RWPE2 (cell line): ENCODE measurements around the gene ANKRD55.
A peak's percentile ranks its signal among the peaks of the same experiment; 100 is the strongest.
"Not testable (repeated sequence)": the region's sequence is repeated elsewhere in the genome, so short reads cannot be mapped to it uniquely, and the experiment has no call there.

Source experiments
- ATAC-seq: fragments of 200-7000 bp; cut with Tn5 transposase; 3 replicates; pipeline ENCODE4 v1.9.1; 2021; ENCODE audit warnings: low read depth
- DNase-seq: peaks from one replicate; pipeline ENCODE4 v3.0.0-alpha.2; 2020; ENCODE audit warnings: low spot score
- H3K27ac ChIP-seq: fragments of 450-650 bp; 2 replicates; pipeline ENCODE4 v1.5.1; 2017; ENCODE audit warnings: mild to moderate bottlenecking; ENCODE audit not compliant: poor library complexity, severe bottlenecking
- H3K27me3 ChIP-seq: fragments of 250-450 bp; sonication (Bioruptor Pico); 2 replicates; pipeline ENCODE4 v1.5.1; 2021; ENCODE audit warnings: mild to moderate bottlenecking, moderate library complexity; ENCODE audit not compliant: insufficient read depth, poor library complexity, severe bottlenecking
- H3K36me3 ChIP-seq: fragments of 250-450 bp; sonication (Bioruptor Pico); 2 replicates; pipeline ENCODE4 v1.5.1; 2020; ENCODE audit warnings: low read depth, mild to moderate bottlenecking, moderate library complexity
- H3K4me1 ChIP-seq: fragments of 250-450 bp; sonication (Bioruptor Pico); 2 replicates; pipeline ENCODE4 v1.5.1; 2021; ENCODE audit warnings: mild to moderate bottlenecking, moderate library complexity; ENCODE audit not compliant: insufficient read depth, poor library complexity, severe bottlenecking
- H3K4me3 ChIP-seq: fragments of 250-450 bp; sonication (Bioruptor Pico); 2 replicates; pipeline ENCODE4 v1.5.1; 2021; ENCODE audit warnings: mild to moderate bottlenecking, moderate library complexity; ENCODE audit not compliant: severe bottlenecking
- H3K9me3 ChIP-seq: fragments of 250-450 bp; sonication (Bioruptor Pico); 2 replicates; pipeline ENCODE4 v1.5.1; 2021; ENCODE audit warnings: mild to moderate bottlenecking, moderate library complexity; ENCODE audit not compliant: severe bottlenecking
- CTCF ChIP-seq: fragments of 450-650 bp; IDR thresholded peaks from one replicate; pipeline ENCODE4 v1.5.1; 2017; ENCODE audit warnings: mild to moderate bottlenecking, moderate library complexity; ENCODE audit not compliant: poor library complexity, severe bottlenecking

ANKRD55 gene

GRCh38 chr5:56215019-56215830 is 17.9 kb downstream of the ANKRD55 start:
- Histone ChIP-seq H3K27ac (no peak overlapping the region), H3K4me3 (no peak overlapping the region), H3K36me3 (no peaks in the 10 kb centered on the region), H3K27me3 (no peaks in the 10 kb centered on the region), H3K9me3 (no peaks in the 10 kb centered on the region), H3K4me1 (peaks cover 12% of the 10 kb centered on the region)
- no peak for TF ChIP-seq CTCF
- DNase-seq (no peak), ATAC-seq (no peak)

DNA sequence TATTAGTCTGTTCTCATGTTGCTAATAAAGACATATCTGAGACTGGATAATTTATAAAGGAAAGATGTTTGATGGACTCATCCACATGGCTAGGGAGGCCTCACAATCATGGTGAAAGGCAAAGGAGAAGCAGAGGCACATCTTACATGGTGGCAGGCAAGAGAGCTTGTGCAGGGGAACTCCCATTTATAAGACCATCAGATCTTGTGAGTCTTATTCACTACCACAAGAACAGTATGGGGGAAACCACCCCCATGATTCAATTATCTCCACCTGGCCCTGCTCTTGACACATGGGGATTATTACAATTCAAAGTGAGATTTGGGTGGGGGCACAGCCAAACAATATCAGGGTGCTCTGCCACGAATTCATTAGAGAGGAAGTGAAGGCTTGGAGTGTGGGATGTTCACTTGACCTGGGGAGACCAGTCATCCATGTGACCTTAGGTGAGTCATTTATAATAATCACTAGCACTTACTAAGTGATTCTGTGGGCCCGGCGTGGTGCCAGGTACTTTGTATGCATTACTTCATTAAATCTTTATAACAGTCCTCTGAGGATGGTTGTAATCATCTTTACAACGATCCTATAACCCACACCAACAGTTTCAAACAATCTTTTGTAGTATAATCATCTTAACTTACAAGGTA is 19.1 kb downstream of the ANKRD55 start:
- not testable (repeated sequence) for H3K4me3 ChIP-seq, H3K36me3 ChIP-seq, DNase-seq, H3K27me3 ChIP-seq, H3K9me3 ChIP-seq, H3K27ac ChIP-seq
- ATAC-seq, result peak; percentile 44; the same call in 1 of the 3 replicates
- H3K4me1 ChIP-seq, result peaks cover 12% of the 10 kb centered on the region

GRCh38 chr5:56212130-56212879 is 20.8 kb downstream of the ANKRD55 start:
- Histone ChIP-seq H3K27me3 (no peaks in the 10 kb centered on the region), H3K4me3 (no peak overlapping the region), H3K36me3 (no peaks in the 10 kb centered on the region), H3K4me1 (peaks cover 12% of the 10 kb centered on the region), H3K27ac (no peak overlapping the region), H3K9me3 (no peaks in the 10 kb centered on the region)
- DNase-seq (no peak), ATAC-seq (no peak)
- no peak for TF ChIP-seq CTCF

GRCh38 chr5:56211298-56211865 is 21.7 kb downstream of the ANKRD55 start:
- DNase-seq (no peak), ATAC-seq (peak; percentile 82)
- Histone ChIP-seq H3K4me1 (peaks cover 12% of the 10 kb centered on the region), H3K27ac (no peak overlapping the region), H3K9me3 (no peaks in the 10 kb centered on the region), H3K27me3 (no peaks in the 10 kb centered on the region), H3K36me3 (no peaks in the 10 kb centered on the region), H3K4me3 (no peak overlapping the region)
- no peak for TF ChIP-seq CTCF

GRCh38 chr5:56208681-56209080 is 24.4 kb downstream of the ANKRD55 start:
- ATAC-seq, result no peak
- no peak overlapping the region for H3K4me3 ChIP-seq
- no peak for TF ChIP-seq CTCF
- H3K27ac ChIP-seq, result no peak overlapping the region
- peaks cover 12% of the 10 kb centered on the region for H3K4me1 ChIP-seq
- no peak for DNase-seq
- H3K27me3 ChIP-seq, result no peaks in the 10 kb centered on the region
- no peaks in the 10 kb centered on the region for H3K9me3 ChIP-seq
- H3K36me3 ChIP-seq, result no peaks in the 10 kb centered on the region
